ENCODE measurements around the gene PTPRN. TPM values are rescaled to one million over a fixed set of nuclear protein-coding genes. Genes with fewer than 3 reads are reported as not detected.
"Not testable (repeated sequence)": the region's sequence is repeated elsewhere in the genome, so short reads cannot be mapped to it uniquely, and the experiment has no call there.

Gene PTPRN
- total RNA-seq, 4 donors from 2014 or later: 0.58 to 3.0 (median 1.9) TPM; not detected in 1

- H3K27me3 ChIP-seq: no peaks in the 10 kb centered on the region
- ATAC-seq: no peak
- no peak for TF ChIP-seq EP300 (IDR thresholded peaks at IDR 0.05)
- no peak for TF ChIP-seq CTCF (IDR thresholded peaks at IDR 0.05)
- no peak for TF ChIP-seq POLR2A (IDR thresholded peaks at IDR 0.05)
- TF ChIP-seq POLR2AphosphoS5 (IDR thresholded peaks at IDR 0.05): no peak
- H3K36me3 ChIP-seq: peaks cover 0 to 5% of the 10 kb centered on the region in 2 donors
- WGBS, 2 donors (ENCODE audit: low coverage in 1 of 2): 60% methylated on average over 1 of the region's 7 CpGs; no CpG with 5 or more reads in 1 of the 2 donors
- peaks cover 0 to 37% (median 4%) of the 10 kb centered on the region in 3 donors for H3K4me1 ChIP-seq
- H3K4me3 ChIP-seq: no peak overlapping the region
- H3K27ac ChIP-seq: peak overlapping the region in 1 of 4 donors; percentile 76
- H3K9me3 ChIP-seq: no peaks in the 10 kb centered on the region
Measured at GRCh38 chr2:219291394-219291793, 17.8 kb downstream of the PTPRN start.

GRCh38 chr2:219290381-219291171 lies 18.6 kb downstream of the PTPRN start:
- TF ChIP-seq CTCF (IDR thresholded peaks at IDR 0.05) (no peak), EP300 (IDR thresholded peaks at IDR 0.05) (no peak), POLR2AphosphoS5 (IDR thresholded peaks at IDR 0.05) (no peak), POLR2A (IDR thresholded peaks at IDR 0.05) (no peak)
- peak overlapping the region in 3 of 4 donors; percentile 72 to 85 (median 76) for H3K27ac ChIP-seq
- H3K9me3 ChIP-seq: no peaks in the 10 kb centered on the region
- H3K27me3 ChIP-seq: no peaks in the 10 kb centered on the region
- peaks cover 0 to 13% of the 10 kb centered on the region in 2 donors for H3K36me3 ChIP-seq
- H3K4me3 ChIP-seq: no peak overlapping the region
- WGBS, 2 donors (ENCODE audit: low coverage in 1 of 2): 79% methylated on average over 5 of the region's 16 CpGs; no CpG with 5 or more reads in 1 of the 2 donors
- ATAC-seq: no peak
- H3K4me1 ChIP-seq: peaks cover 0 to 45% (median 6%) of the 10 kb centered on the region in 3 donors

DNA sequence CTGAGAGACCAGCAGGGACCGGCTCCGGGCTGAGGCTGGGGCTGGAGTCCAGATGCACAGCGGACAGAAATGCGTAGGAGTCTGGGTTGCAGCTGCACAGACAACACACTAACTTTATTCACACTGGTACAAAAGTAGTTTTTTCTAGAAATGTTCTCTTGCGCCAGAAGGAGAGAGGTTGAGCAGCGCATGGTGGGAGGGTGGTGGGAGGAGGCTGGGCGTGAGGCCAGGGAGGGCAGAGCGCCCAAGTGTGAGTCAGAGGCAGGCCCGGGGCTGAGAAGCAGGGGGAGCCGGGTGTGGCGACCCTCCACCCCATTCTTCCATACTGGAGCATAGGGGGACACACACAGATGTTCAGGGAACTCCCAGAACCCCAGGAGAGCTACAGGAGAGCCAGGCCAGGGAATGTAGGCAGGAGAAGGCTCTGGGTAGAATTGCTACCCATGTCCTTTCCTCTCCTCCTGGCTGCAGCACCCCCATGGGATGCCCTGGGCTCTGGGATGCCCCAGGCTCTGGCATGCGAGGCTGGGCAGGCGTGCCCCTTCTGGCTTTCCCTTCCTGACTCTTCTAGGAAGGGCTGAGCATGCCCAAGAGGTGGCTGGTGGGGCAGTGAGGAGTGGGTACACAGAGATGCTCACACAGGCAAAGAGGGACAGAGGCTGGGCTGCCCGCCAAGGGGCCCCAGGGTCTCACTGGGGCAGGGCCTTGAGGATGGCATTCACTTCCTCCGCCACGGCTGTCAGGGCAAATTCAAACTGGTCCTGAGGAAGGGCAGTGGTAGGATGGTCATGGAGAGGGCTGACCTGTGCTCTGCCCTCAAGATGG lies 19.5 kb downstream of the PTPRN start:
- Histone ChIP-seq H3K4me3 (no peak overlapping the region), H3K9me3 (no peaks in the 10 kb centered on the region), H3K4me1 (peaks cover 0 to 47% (median 6%) of the 10 kb centered on the region in 3 donors), H3K27ac (peak overlapping the region in 3 of 4 donors; percentile 72 to 85 (median 76)), H3K27me3 (no peaks in the 10 kb centered on the region), H3K36me3 (peaks cover 0 to 22% of the 10 kb centered on the region in 2 donors)
- WGBS, 2 donors (ENCODE audit: low coverage in 1 of 2): 19% methylated on average over 6 of the region's 16 CpGs; no CpG with 5 or more reads in 1 of the 2 donors
- peak; percentile 76 for ATAC-seq
- TF ChIP-seq POLR2AphosphoS5 (IDR thresholded peaks at IDR 0.05) (peak; percentile 75), EP300 (IDR thresholded peaks at IDR 0.05) (no peak)

DNA sequence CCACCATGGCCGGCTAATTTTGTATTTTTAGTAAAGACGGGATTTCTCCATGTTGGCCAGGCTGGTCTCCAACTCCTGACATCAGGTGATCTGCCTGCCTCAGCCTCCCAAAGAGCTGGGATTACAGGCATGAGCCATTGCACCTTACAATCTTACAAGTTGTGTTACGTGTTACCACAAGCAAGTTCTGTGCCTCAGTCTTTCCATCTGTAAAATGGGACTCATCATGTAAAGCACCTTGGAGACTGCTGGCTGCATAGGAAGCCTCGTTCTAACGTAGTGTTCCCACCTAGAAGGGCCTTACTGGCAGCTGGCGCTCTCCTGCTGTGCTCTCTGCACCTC lies 20.0 kb downstream of the PTPRN start:
- 55 to 80% methylated on average over 1 to 2 of the region's 6 CpGs for WGBS, 2 donors (ENCODE audit: low coverage in 1 of 2)
- peak overlapping the region in 3 of 4 donors; percentile 72 to 85 (median 76) for H3K27ac ChIP-seq
- no peak for ATAC-seq
- peaks cover 0 to 48% (median 6%) of the 10 kb centered on the region in 3 donors for H3K4me1 ChIP-seq
- H3K4me3 ChIP-seq: no peak overlapping the region
- no peak for TF ChIP-seq CTCF (IDR thresholded peaks at IDR 0.05)
- no peak for TF ChIP-seq EP300 (IDR thresholded peaks at IDR 0.05)
- TF ChIP-seq POLR2AphosphoS5 (IDR thresholded peaks at IDR 0.05): no peak
- no peak for TF ChIP-seq POLR2A (IDR thresholded peaks at IDR 0.05)
- no peaks in the 10 kb centered on the region for H3K27me3 ChIP-seq
- H3K36me3 ChIP-seq: peaks cover 0 to 28% of the 10 kb centered on the region in 2 donors
- no peaks in the 10 kb centered on the region for H3K9me3 ChIP-seq

GRCh38 chr2:219287580-219288265 lies 21.5 kb downstream of the PTPRN start:
- Histone ChIP-seq H3K4me1 (peaks cover 0 to 49% (median 6%) of the 10 kb centered on the region in 3 donors), H3K27me3 (no peaks in the 10 kb centered on the region), H3K27ac (peak overlapping the region in 1 of 4 donors; percentile 76), H3K36me3 (peaks cover 0 to 42% of the 10 kb centered on the region in 2 donors), H3K4me3 (no peak overlapping the region), H3K9me3 (no peaks in the 10 kb centered on the region)
- no peak for ATAC-seq
- TF ChIP-seq EP300 (IDR thresholded peaks at IDR 0.05) (no peak), CTCF (IDR thresholded peaks at IDR 0.05) (no peak), POLR2AphosphoS5 (IDR thresholded peaks at IDR 0.05) (no peak), POLR2A (IDR thresholded peaks at IDR 0.05) (no peak)
- 81 to 100% methylated on average over 4 to 8 of the region's 10 CpGs for WGBS, 2 donors (ENCODE audit: low coverage in 1 of 2)

- ATAC-seq, H3K4me3 ChIP-seq, H3K27me3 ChIP-seq, H3K9me3 ChIP-seq: not testable (repeated sequence)
- Histone ChIP-seq H3K36me3 (peaks cover 0 to 48% of the 10 kb centered on the region in 2 donors), H3K4me1 (peaks cover 0 to 53% (median 6%) of the 10 kb centered on the region in 3 donors), H3K27ac (peak overlapping the region in 3 of 4 donors; percentile 25 to 76 (median 56))
- WGBS, 2 donors (ENCODE audit: low coverage in 1 of 2): no CpG with 5 or more reads among the region's 6 CpGs
Measured at GRCh38 chr2:219287116-219287440, 22.1 kb downstream of the PTPRN start.

Measured in gastroesophageal sphincter (tissue), 4 donors.